Fibroblast of skin of abdomen (primary cell): ENCODE data around the gene DMWD. TPM values are rescaled to one million over a fixed set of nuclear protein-coding genes. Genes with fewer than 3 reads are reported as not detected.

Source experiments
- DNase-seq: peaks from one replicate; pipeline ENCODE4 v3.0.0-alpha.2; 2013
- polyA plus RNA-seq, 2 experiments: library from polyadenylated mRNA; unstranded; fragments of 120-200 nt; gene quantifications; one replicate each; pipeline ENCODE4 v1.2.1, GENCODE V29; 2013; ENCODE audit not compliant: insufficient read length in 2 of 2

The DMWD gene
- polyA plus RNA-seq (2013, experiment 1 of 2; ENCODE audit: insufficient read length), result 33.1 TPM
- 35.2 TPM for polyA plus RNA-seq (2013, experiment 2 of 2; ENCODE audit: insufficient read length)

DNA sequence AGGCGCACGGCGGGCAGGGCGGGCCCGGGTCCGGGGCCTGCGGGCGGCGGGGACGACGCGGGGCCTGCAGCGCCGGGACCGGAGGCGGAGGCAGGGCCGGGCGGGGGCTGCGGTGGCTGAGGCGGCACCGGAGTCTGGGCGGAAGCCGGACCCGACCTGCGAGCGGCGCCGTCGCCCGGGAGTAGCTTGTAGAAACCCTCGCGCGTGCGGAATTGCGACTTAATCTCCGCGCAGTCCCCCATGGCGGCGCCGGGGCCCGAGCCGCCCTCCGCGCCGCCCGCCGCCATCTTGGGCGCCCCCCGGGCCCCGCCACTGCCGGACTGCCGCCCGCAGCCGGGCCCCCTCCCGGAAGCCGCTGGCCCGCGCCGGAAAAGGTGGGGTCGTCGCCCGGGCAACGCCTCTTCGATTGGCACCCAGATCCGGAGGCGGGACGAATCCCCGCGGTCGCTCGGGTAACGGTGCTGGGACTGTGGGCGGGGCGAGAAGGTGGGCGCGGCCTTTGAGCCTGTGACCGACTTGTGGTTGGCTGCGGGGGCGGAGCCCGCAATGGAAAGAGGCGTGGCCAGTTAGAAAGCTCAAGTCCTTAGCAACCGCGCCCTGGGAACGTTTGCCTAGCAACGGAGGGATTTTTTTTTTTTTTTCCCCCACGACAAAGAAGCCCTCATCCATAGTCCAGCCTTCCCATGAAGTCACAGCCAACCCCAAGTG is at the start of gene DMWD:
DMWD (minus strand) TSS at position 376 of the 708 bp plus-strand sequence; CDS start at position 287, 89 bp downstream.
- DNase-seq, result peak; percentile 98

DNA sequence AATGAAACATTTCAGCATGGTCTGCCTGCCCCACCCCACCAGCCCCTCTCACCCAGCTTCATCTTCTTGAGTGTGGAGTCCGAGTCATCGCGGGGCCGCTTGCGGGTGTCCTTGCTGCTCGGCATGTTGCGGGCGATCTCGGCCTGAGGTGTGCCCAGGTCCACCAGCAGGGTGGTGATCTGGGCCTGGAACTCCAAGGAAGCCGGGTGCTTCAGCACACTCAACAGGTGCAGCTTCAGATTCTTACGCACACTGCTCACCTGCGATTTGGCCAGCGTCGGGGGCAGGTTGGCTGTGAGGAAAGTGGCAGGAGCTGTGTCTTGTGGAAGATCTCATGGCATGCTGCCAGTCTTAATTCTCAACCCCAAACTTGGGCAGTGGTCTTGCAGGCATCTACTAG is 49.6 kb upstream of the DMWD start:
- no peak for DNase-seq

- DNase-seq, result no peak
Measured at GRCh38 chr19:45834970-45835369, 42.3 kb upstream of the DMWD start.

DNA sequence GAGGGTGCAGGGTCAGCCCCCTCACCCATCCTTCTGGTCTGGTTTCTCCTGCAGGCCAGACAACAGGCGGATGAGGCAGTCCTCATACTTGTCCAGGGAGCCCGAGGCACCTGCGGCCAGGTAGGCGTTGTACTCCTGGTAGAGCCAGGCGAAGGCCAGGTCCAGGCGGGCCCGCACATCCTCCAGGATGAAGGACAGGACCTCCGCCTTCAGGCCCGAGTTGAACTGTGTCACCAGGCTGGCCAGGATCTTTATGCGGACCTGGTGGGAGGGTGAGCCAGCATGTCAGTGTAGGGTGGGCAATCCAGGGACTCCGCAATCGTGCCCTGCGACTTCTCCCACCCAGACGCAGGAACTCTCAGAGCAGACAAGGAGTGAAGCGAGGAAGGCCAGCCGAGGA is 36.3 kb upstream of the DMWD start:
- DNase-seq, result no peak

DNA sequence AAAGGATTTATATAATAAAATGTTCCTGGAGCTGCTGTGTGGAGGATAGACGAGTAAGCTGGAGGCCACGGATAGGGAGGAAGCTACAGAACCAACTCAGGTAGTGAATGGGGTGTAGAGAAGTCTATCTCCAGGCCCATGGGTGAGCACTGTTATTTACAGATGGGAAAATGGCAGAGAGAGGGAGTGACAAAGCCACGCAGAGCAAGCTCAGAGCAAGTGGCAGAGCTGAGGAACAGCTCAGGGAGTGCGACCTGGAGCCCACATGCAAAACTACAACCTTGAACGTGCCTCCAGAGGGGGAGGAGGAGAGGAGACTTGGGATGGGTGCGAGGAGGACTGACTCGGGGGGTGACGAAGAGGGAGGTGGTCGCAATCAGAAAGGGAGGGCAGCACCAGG is 35.9 kb upstream of the DMWD start:
- DNase-seq, result no peak

GRCh38 chr19:45827459-45828093 is 34.9 kb upstream of the DMWD start:
- no peak for DNase-seq

DNA sequence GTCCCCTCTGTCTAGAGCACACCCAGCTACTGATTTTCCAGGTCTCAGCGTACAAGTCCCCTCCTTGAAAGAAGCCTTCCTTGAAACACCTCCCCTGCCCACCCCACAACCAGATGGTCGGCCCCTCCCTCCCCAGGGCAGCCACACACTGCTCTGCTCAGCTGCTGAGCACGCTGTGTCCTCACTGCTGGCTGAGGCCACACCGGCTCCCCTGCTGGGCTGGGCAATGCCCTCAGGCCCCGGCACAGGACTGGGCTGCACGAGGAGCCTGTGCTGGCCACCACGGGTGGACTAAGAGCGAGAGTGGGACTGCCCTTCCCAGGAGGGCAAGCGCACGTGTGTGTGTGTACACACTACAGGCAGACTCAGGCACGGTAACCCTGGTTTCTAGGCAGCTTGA is 34.3 kb upstream of the DMWD start:
- no peak for DNase-seq

DNA sequence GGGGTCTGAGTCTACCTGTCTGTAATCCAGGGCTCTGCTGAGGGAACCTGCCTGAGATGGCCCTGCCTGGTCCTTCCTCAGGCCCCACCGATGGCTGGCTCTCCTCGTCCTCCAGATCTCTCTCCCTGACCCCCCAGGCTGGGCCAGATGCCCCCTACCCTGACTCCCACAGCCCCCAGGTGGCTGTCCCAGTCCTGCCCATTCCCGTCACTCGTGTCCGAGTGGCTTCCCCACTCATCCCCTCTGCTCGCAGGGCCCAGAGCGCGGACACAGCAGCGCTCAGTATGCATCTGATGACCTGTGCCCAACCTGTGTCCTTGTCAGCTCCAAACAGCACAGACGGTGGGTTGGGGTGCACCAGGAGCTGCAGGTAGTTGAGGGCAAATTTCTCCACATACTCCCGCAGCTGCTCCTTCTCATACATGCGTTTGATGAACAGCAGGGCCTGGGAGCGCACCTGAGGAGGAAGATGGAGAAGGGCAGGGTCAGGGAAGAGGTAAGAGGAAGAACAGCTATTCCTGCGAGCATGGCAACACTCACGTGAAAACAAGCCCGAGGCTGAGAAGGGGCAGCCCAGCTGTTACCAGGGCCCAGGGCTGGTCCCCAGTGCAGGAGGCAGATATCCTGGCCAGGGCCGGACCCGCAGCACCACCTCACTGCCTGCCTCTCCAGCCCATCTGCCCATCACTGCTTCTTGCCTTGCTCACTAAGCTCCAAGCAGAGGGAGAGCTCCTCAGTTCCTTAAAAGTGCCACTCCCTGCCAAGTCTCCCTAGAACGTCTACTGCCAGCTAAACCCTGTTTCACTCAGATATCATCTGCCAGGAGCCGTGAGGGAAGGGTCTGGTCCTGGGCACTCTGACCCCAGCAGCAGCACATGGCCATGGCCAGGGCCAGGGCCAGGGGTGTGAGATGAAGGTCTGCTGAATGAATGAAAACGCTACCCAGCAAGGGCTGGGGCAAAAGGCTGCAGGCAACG is 33.6 kb upstream of the DMWD start:
- DNase-seq, result no peak

DNA sequence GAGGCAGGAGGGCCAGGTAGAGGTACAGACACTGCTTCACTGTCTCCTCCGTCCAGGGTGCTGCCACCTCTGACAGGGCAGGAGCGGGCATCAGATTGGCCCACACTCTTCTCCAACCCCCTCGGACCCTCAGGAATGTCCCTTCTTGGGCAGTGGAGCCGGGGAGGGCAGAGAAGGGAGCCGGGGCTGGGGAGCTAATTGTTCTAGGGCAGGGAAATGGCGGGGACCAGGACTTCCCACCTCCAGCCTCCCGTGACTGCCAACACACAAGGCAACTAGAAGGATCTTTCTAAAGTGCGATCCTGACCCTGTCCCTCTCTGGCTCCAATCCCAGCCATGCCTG is 32.6 kb upstream of the DMWD start:
- no peak for DNase-seq

DNA sequence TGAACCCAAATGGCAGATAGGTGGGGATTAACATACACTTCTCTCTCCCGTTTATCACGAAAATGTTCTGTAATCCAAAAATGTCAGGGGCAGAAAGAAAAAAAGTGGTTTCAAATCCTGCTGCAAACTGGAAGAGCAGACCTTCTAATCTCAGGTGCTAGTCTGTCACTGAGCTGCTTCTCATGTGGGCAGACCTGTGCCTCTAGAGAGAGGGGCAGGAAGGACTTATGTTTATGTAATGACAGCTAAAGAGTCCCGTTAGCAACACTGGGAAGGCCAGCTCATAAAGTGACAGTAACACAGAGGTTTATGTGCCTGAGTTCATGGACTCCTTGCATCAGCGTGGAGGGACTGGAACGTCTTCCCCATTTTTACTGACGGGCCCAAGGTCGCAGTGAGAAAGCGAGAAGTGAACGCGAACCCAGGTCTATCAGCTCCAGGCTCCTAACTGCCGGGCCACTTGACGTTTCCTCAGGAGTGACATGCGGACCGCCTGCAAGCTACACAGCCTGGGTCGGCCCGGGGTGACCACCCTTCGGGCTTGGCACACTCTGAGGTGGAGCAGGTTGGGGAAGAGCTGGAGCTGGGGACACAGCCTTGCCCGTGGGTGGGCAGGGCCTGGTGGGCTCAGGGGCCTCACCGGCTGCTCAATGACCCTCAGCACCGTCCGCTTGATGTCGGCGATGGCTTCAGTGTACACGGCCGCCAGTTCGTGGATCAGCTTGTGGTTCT is 32.1 kb upstream of the DMWD start:
- DNase-seq, result no peak

GRCh38 chr19:45824041-45824471 is 31.4 kb upstream of the DMWD start:
- DNase-seq, result no peak

DNA sequence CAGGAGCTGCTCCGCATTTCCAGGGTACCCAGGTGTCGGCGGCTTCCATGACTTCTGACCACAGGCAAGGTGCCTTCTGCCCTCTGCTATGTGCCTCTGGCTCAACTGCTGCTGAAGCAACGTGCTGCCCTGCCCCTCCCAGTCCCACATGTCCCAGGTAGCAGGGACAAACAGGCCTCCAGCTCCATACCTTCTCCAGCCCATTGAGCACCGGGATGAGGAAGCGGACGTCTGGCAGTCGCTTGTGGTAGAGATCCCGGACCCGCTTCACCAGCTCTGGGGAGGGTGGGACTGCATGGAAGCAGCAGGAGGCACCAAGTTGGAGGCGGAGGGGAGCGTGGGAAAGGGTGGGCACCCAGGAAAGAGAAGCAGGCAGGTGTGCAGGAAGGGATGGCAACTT is 30.5 kb upstream of the DMWD start:
- DNase-seq, result no peak

GRCh38 chr19:45822716-45823115 is 30.1 kb upstream of the DMWD start:
- no peak for DNase-seq

DNA sequence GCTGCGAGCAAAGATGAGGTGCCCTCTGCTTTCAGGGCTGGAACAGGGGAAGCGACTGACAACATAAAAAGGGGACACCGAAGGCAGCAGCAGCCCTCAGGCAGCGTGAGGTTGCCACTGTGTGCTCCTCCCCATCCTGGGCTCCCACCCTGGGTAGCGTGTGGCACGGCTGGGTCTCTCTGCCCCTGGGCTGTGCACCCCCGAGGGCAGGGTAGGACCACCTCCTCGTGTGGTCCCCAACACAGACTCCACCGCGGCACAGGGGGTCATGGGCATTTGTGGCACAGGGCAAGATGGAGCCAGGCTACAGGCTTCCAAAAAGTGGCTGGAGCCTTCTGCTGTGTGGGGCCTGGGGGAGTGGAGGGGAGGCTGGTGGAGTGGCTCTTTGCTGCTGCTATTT is 28.9 kb upstream of the DMWD start:
- DNase-seq, result no peak

DNA sequence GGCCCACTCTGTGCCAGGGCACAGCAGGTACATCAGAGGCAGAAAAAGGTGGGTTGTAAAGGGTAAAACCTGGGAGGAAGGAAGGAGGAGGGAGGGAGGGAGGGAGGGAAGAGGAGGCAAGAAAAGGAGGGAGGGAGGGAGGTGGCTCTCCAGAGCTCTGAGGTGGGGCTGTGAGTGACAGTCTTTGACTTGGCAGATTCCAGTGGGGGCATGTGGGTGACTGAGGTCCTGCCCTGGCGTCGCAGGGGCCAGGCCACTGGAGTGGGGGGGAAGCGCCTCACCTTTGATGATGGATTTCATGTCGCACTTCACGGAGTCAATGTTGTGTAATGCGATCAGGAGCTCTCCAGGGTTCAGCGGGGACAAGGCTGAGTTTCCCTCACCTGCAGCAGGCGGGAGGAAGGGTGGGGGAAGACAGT is 28.5 kb upstream of the DMWD start:
- DNase-seq, result no peak

DNA sequence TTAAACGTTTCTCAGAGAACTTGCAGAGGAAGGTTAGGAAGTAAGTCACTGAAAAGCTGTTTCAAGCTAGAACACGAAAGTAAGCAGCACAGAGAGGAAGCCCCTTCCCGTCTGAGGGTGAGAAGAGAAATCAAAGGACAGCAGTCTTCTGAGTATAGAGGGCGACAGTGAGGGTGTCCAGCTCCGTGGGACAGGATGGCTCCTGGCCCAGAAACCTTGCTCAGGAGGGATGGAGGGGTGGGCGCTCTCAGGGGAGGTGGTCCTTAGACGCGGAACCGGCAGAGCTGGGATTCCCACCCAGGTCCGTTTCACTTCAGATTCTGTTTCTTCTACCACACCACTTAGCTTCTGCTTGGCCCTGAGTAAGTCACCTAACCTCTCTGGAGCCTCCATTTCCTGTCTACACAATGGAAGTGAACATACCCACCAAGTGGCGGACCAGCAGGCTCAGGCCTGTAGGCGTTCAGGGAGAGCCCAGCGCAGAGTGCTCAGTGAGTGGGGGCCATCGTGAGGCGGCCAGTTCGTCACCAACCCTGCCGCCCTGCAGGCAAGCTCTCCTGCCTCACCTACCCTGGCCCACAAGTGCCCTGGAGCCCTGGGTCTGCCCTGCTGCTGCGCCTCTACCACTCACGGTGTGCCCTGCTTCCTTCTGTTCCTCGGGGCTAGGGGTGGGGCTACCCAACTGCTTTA is 27.9 kb upstream of the DMWD start:
- no peak for DNase-seq

- DNase-seq, result no peak
Measured at GRCh38 chr19:45819769-45820168, 27.1 kb upstream of the DMWD start.

GRCh38 chr19:45817725-45818301 is 25.2 kb upstream of the DMWD start:
- DNase-seq, result no peak

- DNase-seq, result peak; percentile 91
Measured at GRCh38 chr19:45817010-45817724, 24.5 kb upstream of the DMWD start.

- DNase-seq, result no peak
Measured at GRCh38 chr19:45816236-45817009, 23.8 kb upstream of the DMWD start.
